Keratinocyte (primary cell): ENCODE data around the gene KLK11.

Source experiments
- CTCF ChIP-seq, 3 experiments: IDR thresholded peaks in 1 of 3; conservative IDR thresholded peaks in 1 of 3; optimal IDR thresholded peaks in 1 of 3; 2 replicates in 2 of 3; 3 replicates in 1 of 3; pipeline versions ENCODE3 to v1.5.1; 2011; ENCODE audit warnings: low read length in 3 of 3, mild to moderate bottlenecking in 3 of 3, moderate library complexity in 2 of 3, control low read depth in 1 of 3, inconsistent platforms in 1 of 3; ENCODE audit not compliant: insufficient read depth in 2 of 3; ENCODE audit errors: extremely low read depth in 1 of 3
- EZH2 ChIP-seq: IDR thresholded peaks from one replicate; pipeline ENCODE4 v1.6.1; 2012; ENCODE audit warnings: inconsistent platforms, mild to moderate bottlenecking, low read length, moderate library complexity

GRCh38 chr19:51030631-51031030 lies 4.2 kb upstream of the KLK11 start:
- TF ChIP-seq EZH2, result no peak
- no peak for TF ChIP-seq CTCF (optimal IDR thresholded peaks at IDR 0.05 in 1 of 3, IDR thresholded peaks at IDR 0.05 in 1 of 3, conservative IDR thresholded peaks at IDR 0.05 in 1 of 3; ENCODE audit: extremely low read depth in 1 of 3, insufficient read depth in 2 of 3, low read length in 3 of 3)
